HUES6 (cell line): ENCODE measurements around the gene SMIM15.

Experiments used
- H3K27ac ChIP-seq: 2 replicates; pipeline ENCODE4 v1.7.0; 2013; ENCODE audit warnings: low read depth, mild to moderate bottlenecking, low read length, inconsistent platforms
- H3K27me3 ChIP-seq: 2 replicates; pipeline ENCODE4 v1.6.1; 2013; ENCODE audit warnings: low read length; ENCODE audit not compliant: control insufficient read depth, insufficient read depth
- H3K36me3 ChIP-seq: 2 replicates; pipeline ENCODE4 v1.6.1; 2013; ENCODE audit warnings: low read length; ENCODE audit not compliant: control insufficient read depth, insufficient read depth
- H3K4me1 ChIP-seq: 2 replicates; pipeline ENCODE4 v1.6.1; 2013; ENCODE audit warnings: low read length; ENCODE audit not compliant: control insufficient read depth, insufficient read depth
- H3K4me3 ChIP-seq: 2 replicates; pipeline ENCODE4 v1.5.1; 2013; ENCODE audit warnings: low read depth, low read length
- H3K9ac ChIP-seq: one replicate; pipeline ENCODE4 v1.6.1; 2013; ENCODE audit warnings: mild to moderate bottlenecking, low read length
- H3K9me3 ChIP-seq: 2 replicates; pipeline ENCODE4 v1.6.1; 2013; ENCODE audit warnings: low read depth, low read length; ENCODE audit not compliant: control insufficient read depth, insufficient read depth

Gene SMIM15

DNA sequence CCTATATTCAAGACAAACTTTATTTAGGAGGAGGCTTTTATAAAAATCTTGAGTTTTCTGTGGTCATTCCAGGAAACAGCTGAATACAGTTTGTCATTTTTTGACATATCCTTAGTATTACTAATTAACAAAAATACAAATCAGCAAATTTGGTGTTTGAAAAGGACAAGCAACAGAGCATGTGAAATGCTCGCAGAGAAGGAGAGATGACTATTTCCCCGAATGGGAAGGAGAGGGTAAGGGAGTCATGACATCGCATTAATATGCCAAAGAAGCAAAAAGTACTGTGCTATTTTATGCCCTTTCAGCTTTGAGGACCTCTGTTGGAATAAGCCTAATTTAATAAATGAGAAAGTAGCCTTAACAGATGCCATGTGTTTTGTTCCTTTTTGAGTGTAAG is 1.8 kb downstream of the SMIM15 start:
- Histone ChIP-seq H3K36me3 (peaks cover 43% of the 10 kb centered on the region), H3K9ac (no peak overlapping the region), H3K9me3 (peaks cover 7% of the 10 kb centered on the region), H3K27me3 (no peaks in the 10 kb centered on the region), H3K27ac (no peak overlapping the region), H3K4me1 (peaks cover 13% of the 10 kb centered on the region; the same call in 1 of the 2 replicates), H3K4me3 (peak overlapping the region; percentile 97; the same call in 1 of the 2 replicates)

DNA sequence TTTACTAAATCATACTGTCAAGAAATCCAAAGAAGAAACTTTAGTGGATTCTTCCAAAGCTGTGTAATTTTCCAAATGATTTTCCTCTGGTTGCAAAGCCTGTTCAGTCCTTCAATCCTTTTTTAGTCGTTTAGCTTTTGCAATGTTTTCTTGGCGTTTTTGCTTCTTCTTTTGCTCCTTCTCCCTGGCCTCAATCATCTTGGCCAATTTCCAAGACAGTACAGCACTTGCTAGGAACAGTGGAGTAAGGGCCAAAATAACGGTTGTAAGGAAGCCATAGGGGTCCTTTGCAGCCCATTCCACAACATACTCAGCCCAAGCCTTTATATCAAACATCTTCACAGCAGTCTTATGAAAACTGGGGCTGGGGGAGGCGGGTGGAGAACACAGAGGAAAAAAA is 2.4 kb downstream of the SMIM15 start:
- Histone ChIP-seq H3K4me1 (peaks cover 8% of the 10 kb centered on the region; the same call in 1 of the 2 replicates), H3K27me3 (no peaks in the 10 kb centered on the region), H3K27ac (no peak overlapping the region), H3K4me3 (no peak overlapping the region), H3K36me3 (peaks cover 43% of the 10 kb centered on the region), H3K9ac (no peak overlapping the region), H3K9me3 (peaks cover 7% of the 10 kb centered on the region)

DNA sequence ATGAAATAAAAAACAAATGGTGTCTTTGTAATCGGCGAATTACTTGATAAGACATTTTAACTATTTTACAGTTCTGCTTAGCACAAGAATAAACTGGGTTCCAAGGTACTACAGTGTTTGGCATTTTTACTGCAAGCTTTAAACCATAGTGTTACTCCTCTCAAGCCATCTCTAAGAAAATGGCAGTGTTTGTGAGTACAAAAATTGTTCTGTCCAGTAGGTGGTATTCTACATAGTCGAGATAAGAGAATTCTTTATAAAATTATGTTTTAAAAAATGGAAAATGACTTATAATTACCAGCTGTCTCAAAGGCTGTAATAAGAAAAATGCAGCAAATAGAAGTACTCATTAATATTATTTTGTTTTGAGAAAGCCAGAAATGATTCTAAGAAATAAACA is 3.2 kb downstream of the SMIM15 start:
- Histone ChIP-seq H3K4me1 (peaks cover 8% of the 10 kb centered on the region; the same call in 1 of the 2 replicates), H3K9me3 (peaks cover 3% of the 10 kb centered on the region), H3K9ac (no peak overlapping the region), H3K36me3 (peaks cover 40% of the 10 kb centered on the region), H3K27me3 (no peaks in the 10 kb centered on the region), H3K4me3 (no peak overlapping the region), H3K27ac (no peak overlapping the region)

DNA sequence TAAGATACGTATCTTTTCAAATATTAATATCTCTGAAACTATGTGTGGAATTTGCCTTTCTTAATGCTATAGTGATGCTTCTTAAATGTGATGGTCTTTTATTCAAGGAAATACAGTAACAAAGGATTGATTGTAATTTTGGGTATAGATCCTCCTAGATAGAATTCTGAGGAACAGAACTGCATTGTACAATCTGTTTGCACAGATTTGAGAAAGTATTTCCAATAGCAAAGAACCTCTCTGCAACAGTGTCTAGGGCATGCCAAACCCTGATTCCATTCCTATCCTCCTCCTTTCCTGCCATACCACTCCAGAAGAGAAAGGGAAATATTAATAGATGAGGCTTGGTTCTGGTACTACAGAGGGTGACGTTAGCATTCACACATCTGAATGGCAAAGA is 10.4 kb downstream of the SMIM15 start:
- Histone ChIP-seq H3K9me3 (no peaks in the 10 kb centered on the region), H3K27ac (no peak overlapping the region), H3K4me1 (no peaks in the 10 kb centered on the region), H3K27me3 (no peaks in the 10 kb centered on the region), H3K9ac (no peak overlapping the region), H3K4me3 (no peak overlapping the region), H3K36me3 (peaks cover 2% of the 10 kb centered on the region; the same call in 1 of the 2 replicates)

DNA sequence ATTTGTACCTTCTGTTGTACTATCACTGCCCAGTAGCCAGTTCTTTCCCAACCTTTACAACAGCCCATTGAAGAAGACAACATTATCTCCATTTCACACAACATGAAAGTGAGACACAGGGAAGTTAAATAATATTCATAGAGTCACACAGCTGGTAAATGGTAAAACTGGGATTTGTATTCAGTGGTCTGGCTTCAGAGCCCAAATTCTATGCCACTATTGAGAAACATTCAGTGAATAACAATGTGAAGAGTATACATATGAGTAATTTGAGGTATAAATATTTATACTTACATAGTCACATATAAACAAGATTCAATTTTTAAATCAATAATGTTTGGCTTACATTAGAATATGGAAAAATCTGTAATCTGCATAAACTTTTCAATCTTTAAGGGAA is 13.8 kb downstream of the SMIM15 start:
- Histone ChIP-seq H3K9ac (no peak overlapping the region), H3K27me3 (no peaks in the 10 kb centered on the region), H3K4me1 (no peaks in the 10 kb centered on the region), H3K27ac (no peak overlapping the region), H3K36me3 (no peaks in the 10 kb centered on the region), H3K4me3 (no peak overlapping the region), H3K9me3 (no peaks in the 10 kb centered on the region)

DNA sequence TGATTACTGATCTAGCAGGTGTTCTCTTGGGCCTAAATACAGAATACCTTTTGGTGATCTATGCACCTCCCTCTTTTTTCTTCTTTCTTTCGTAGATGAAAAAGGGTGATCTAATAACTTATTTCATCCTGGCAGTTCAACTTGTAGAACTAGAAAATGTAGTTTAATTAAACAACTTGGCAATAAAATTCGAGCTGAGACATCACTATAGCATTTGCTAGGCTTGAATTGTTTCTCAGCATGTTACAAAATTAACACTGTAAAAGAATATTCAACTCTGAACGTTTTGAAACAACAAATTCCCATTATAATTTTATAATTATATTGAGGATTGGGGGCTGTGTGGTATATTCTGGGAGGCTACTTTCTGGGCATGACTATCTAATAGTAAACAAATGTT is 19.5 kb downstream of the SMIM15 start:
- no peaks in the 10 kb centered on the region for H3K27me3 ChIP-seq
- no peak overlapping the region for H3K4me3 ChIP-seq
- no peaks in the 10 kb centered on the region; the same call in 1 of the 2 replicates for H3K4me1 ChIP-seq
- no peak overlapping the region for H3K9ac ChIP-seq
- H3K36me3 ChIP-seq = no peaks in the 10 kb centered on the region
- H3K27ac ChIP-seq = no peak overlapping the region
- no peaks in the 10 kb centered on the region for H3K9me3 ChIP-seq

DNA sequence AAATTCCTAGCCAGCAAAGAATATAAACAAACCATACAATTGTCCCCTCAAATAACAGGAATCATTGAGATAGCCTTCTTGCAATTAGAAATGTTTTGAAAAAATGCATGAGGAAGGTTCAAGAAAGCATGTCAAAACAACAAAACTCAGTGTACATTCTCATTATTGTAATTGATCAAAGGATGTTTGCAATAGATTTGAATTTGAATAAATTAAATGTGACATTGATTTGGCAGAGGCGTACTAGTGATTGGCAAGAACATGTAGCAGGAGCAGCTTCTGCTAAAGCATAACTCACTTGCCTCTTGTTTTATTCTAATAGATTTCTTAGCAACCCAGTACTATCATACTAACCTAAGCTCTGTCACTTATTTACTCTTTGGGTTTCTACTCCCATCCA is 19.9 kb downstream of the SMIM15 start:
- Histone ChIP-seq H3K9ac (no peak overlapping the region), H3K9me3 (no peaks in the 10 kb centered on the region), H3K4me3 (no peak overlapping the region), H3K36me3 (no peaks in the 10 kb centered on the region), H3K4me1 (no peaks in the 10 kb centered on the region; the same call in 1 of the 2 replicates), H3K27ac (no peak overlapping the region), H3K27me3 (no peaks in the 10 kb centered on the region)

DNA sequence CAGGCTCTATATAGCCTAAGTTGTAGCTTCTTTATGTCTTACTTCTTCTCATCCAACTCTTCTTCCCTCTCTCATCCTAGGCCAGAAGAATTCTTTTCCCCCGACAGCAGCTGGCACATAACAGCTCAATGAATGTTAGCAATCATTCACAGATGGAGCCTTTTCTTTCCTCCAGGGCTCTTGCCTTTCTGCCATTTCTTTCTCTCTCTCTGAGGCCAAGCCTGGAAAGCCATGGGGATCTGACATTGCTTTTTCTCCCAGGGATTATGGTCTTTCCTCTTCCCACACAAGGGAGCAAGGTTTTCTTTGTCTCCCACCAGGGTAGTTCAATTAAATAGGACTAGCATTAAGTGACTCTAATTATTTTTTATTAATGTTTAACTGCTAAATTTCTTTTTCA is 20.5 kb downstream of the SMIM15 start:
- H3K9ac ChIP-seq = no peak overlapping the region
- no peaks in the 10 kb centered on the region for H3K9me3 ChIP-seq
- H3K27ac ChIP-seq = no peak overlapping the region
- H3K4me3 ChIP-seq = no peak overlapping the region
- H3K36me3 ChIP-seq = no peaks in the 10 kb centered on the region
- H3K27me3 ChIP-seq = no peaks in the 10 kb centered on the region
- no peaks in the 10 kb centered on the region; the same call in 1 of the 2 replicates for H3K4me1 ChIP-seq

DNA sequence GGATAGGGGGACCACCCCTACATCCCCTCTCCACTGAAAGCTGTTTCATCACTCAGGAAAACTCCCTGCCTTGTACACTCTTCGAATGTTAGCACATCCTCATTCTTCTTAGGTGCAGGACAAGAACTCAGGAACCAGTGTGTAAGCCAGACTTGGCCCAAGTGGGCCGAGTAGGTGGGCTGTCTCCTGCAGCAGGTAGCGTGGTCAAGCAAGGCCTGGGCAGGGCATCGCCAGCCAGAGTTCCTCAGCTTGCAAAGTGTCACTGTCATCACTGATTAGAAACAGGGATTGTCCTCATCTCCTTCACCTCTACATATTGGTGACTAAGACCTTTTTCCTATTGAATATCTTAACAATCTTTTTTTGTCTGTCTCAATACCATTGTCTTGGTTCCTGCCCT is 22.3 kb downstream of the SMIM15 start:
- Histone ChIP-seq H3K36me3 (no peaks in the 10 kb centered on the region), H3K4me1 (no peaks in the 10 kb centered on the region; the same call in 1 of the 2 replicates)

DNA sequence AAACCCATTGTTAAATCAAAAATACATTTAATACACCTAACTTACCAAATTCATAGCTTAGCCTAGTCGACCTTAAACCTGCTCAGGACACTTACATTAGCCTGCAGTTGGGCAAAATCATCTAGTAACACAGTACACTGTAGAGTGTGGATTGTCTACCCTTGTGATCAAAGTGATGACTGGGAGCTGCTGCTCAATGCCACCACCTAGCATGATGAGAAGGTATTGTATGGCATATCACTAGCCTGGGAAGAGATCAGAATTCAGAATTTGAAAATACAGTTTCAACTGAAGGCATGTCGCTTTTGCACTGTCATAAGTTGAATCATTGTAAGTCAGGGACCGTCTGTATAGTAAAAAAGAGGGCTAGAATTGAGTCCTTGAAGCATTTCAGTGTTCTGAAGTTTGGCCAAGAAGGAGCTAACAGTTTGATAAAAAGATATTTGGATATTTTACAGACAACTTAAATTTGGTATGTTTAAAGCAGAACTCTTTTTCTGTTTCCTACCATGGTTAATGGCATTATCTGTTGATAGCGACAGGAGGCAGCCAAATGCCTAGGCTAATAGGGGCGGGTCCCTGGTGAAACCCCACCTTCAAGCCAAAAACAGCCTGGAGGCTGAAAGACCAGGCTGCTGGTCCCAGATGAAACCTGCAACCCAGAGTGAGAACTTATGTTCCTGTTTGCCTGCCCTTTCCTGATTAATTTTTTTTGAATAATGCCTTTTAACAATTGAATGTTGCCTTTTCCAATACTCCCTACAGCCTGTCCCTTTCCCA is 23.0 kb downstream of the SMIM15 start:
- Histone ChIP-seq H3K9me3 (no peaks in the 10 kb centered on the region), H3K36me3 (no peaks in the 10 kb centered on the region)

More for the DNA sequence above, 22.3 kb downstream of the SMIM15 start:
- Histone ChIP-seq H3K27ac (no peak overlapping the region), H3K4me3 (no peak overlapping the region), H3K9ac (no peak overlapping the region), H3K9me3 (no peaks in the 10 kb centered on the region), H3K27me3 (no peaks in the 10 kb centered on the region)

DNA sequence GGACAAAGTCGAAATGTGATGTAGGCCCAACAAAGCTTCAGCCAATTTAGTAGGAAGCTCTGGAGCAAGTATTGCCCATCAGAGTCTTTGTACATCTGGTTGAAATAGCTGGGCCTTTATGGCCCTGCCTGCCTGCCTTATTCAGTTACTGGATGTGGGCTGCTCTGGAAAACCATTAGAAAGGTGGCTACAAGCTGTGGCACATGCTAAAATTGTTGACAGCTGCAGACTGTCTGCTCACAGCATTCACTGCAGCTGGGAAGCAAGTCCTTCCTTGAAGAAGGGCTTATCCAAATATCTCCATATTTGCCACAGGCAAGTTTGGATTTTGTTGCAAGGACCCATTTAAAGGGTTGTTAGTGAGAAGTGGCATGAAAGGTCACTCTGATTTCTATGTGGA is 24.4 kb downstream of the SMIM15 start:
- no peak overlapping the region for H3K4me3 ChIP-seq
- H3K27me3 ChIP-seq = no peaks in the 10 kb centered on the region
- H3K4me1 ChIP-seq = no peaks in the 10 kb centered on the region; the same call in 1 of the 2 replicates

More for the DNA sequence above, 23.0 kb downstream of the SMIM15 start:
- Histone ChIP-seq H3K4me1 (no peaks in the 10 kb centered on the region; the same call in 1 of the 2 replicates), H3K4me3 (no peak overlapping the region), H3K27me3 (no peaks in the 10 kb centered on the region), H3K9ac (no peak overlapping the region), H3K27ac (no peak overlapping the region)

More for the DNA sequence above, 24.4 kb downstream of the SMIM15 start:
- Histone ChIP-seq H3K27ac (no peak overlapping the region), H3K36me3 (no peaks in the 10 kb centered on the region), H3K9me3 (no peaks in the 10 kb centered on the region), H3K9ac (no peak overlapping the region)
